ENCODE measurements around the gene NEBL.

GRCh38 chr10:20892011-20892585 is 5.0 kb downstream of the NEBL start:
- TF ChIP-seq CTCF (conservative IDR thresholded peaks at IDR 0.05; ENCODE audit: low read depth, low read length) (no peak), RAD21 (IDR thresholded peaks at IDR 0.05; ENCODE audit: low read length) (no peak), RCOR1 (IDR thresholded peaks at IDR 0.05; ENCODE audit: insufficient replicate concordance, low read length) (no peak), BHLHE40 (IDR thresholded peaks at IDR 0.05; ENCODE audit: low read depth, low read length) (no peak), POLR2A (IDR thresholded peaks at IDR 0.05; ENCODE audit: low read depth, low read length) (no peak), MXI1 (IDR thresholded peaks at IDR 0.05; ENCODE audit: borderline replicate concordance, low read depth, low read length) (no peak), MAZ (IDR thresholded peaks at IDR 0.05; ENCODE audit: borderline replicate concordance, low read depth, low read length) (no peak), ELK1 (IDR thresholded peaks at IDR 0.05; ENCODE audit: borderline replicate concordance, low read depth, low read length) (no peak), FOS (IDR thresholded peaks at IDR 0.05; ENCODE audit: low read depth, low read length) (no peak), CEBPB (IDR thresholded peaks at IDR 0.05; ENCODE audit: low read depth, low read length) (no peak)

Data from IMR-90 (cell line).